Heart right ventricle (tissue), 16 donors: ENCODE measurements around the gene MED14. TPM values are rescaled to one million over a fixed set of nuclear protein-coding genes. Genes with fewer than 3 reads are reported as not detected.

Experiments
- ATAC-seq, 8 donors: fragments of 200-7000 bp; cut with Tn5 transposase; one replicate each; pipeline ENCODE4 v1.9.1; 2020; ENCODE audit warnings: mild to moderate bottlenecking in 8 of 8, moderate library complexity in 8 of 8, moderate number of reproducible peaks in 1 of 8
- DNase-seq, 2 donors: peaks; one replicate each; pipeline ENCODE4 v3.0.0-alpha.2; 2020
- H3K27ac ChIP-seq, 10 donors: fragments of 200-600 bp; sonication (generic) in 2 of 10; one replicate each; pipeline versions ENCODE4 v1.5.0 to v1.8.0; 2020 to 2022; ENCODE audit warnings: mild to moderate bottlenecking in 3 of 10
- H3K27me3 ChIP-seq, 7 donors: fragments of 200-600 bp; one replicate each; pipeline ENCODE4 v1.8.0; 2021 to 2022; ENCODE audit warnings: mild to moderate bottlenecking in 2 of 7
- H3K36me3 ChIP-seq, 9 donors: fragments of 200-600 bp; sonication (generic) in 1 of 9; one replicate each; pipeline versions ENCODE4 v1.5.0 to v1.8.0; 2020 to 2022; ENCODE audit warnings: mild to moderate bottlenecking in 2 of 9
- H3K4me1 ChIP-seq, 9 donors: fragments of 200-600 bp; sonication (generic) in 1 of 9; one replicate each; pipeline versions ENCODE4 v1.5.0 to v1.8.0; 2020 to 2022; ENCODE audit warnings: mild to moderate bottlenecking in 4 of 9
- H3K4me3 ChIP-seq, 10 donors: fragments of 200-600 bp; sonication (generic) in 2 of 10; one replicate each; pipeline versions ENCODE4 v1.5.0 to v1.8.0; 2020 to 2022; ENCODE audit warnings: mild to moderate bottlenecking in 7 of 10, moderate library complexity in 2 of 10
- H3K9me3 ChIP-seq, 11 donors: fragments of 200-600 bp in 10 of 11; sonication (generic) in 2 of 11; one replicate each; pipeline versions ENCODE4 v1.5.0 to v1.8.0; 2013 to 2022; ENCODE audit warnings: mild to moderate bottlenecking in 2 of 11, control low read depth in 1 of 11, moderate library complexity in 1 of 11
- WGBS, 2 donors: extraction: QIAGEN DNeasy Blood & Tissue Kit; methylation state at CpG; one replicate each; pipeline ENCODE4 v1.1.7; 2013; ENCODE audit warnings: inconsistent platforms in 1 of 2; 5-methylcytosine and 5-hydroxymethylcytosine counted together
- intact Hi-C, 10 donors: fragments of 100-400 bp; cut with DNase I; formaldehyde crosslinking; loops; one replicate each; pipeline versions ENCODE4 v1.11.1 to v1.14.2; 2022
- polyA plus RNA-seq, 2 donors: library from polyadenylated mRNA; stranded (reverse); fragments of 200-250 nt; gene quantifications; one replicate each; pipeline ENCODE4 v1.2.3, GENCODE V29; 2013
- total RNA-seq, 10 donors: library from RNA; stranded (reverse); fragmentation: NEBNext Ultra II Directional in 3 of 10; extraction: Animal tissue kit (Norgen Biotek cat#: 25700) in 3 of 10; gene quantifications; one replicate each; pipeline versions ENCODE4 v1.2.1 to v1.2.4, GENCODE V29; 2021 to 2023
- TF ChIP-seq, protein P1 (sequence below), 9 donors: fragments of 200-600 bp; sonication (generic) in 2 of 9; IDR thresholded peaks; one replicate each; pipeline versions ENCODE4 v1.5.0 to v1.8.0; 2021 to 2022; ENCODE audit warnings: antibody characterized with exemption in 9 of 9, mild to moderate bottlenecking in 5 of 9, moderate library complexity in 1 of 9
- donor health status: Arrhythmogenic right ventricular cardiomyopathy.
- donor health status: ischemic (EF 13 %, LVEDD 7.1; RV severe dilation, severe dysfunction).
- donor health status: healthy with polysubstance abuse.
- donor health status: DM: no; HTN: yes; CAD: no.
- donor health status: DM: no; HTN: no; CAD: no.
- donor health status: ischemic (EF 25% LVEDD 6.9; RV normal size, moderate dysfunction).
- donor health status: ischemic (EF 25% LVEDD 5.7; RV mildly dilated, moderate dysfunction).
- donor health status: healthy.
- donor health status: DM: yes; HTN: yes; CAD: no.
- donor health status: Ischemic cardiomyopathy.
- donor health status: ischemic (EF 35%, LVEDD 5.7; RV mildly dilated, moderate dysfunction).
- donor health status: nonischemic (EF 11% LVEDD 7.7; RV severe dilation, severe dysfunction).
- donor health status: DM: yes; HTN: yes; CAD: no.
- donor health status: PGD.
- donor health status: ischemic (EF 29% LVEDD 5.4; RV normal size, mild dysfunction).
- donor health status: nonischemic (EF 23%, LVEDD 6.1; RV moderate dilation, normal function).

MED14 gene
- total and polyA plus RNA-seq, 12 donors: 7.1 to 44.9 (median 33.1) TPM

DNA sequence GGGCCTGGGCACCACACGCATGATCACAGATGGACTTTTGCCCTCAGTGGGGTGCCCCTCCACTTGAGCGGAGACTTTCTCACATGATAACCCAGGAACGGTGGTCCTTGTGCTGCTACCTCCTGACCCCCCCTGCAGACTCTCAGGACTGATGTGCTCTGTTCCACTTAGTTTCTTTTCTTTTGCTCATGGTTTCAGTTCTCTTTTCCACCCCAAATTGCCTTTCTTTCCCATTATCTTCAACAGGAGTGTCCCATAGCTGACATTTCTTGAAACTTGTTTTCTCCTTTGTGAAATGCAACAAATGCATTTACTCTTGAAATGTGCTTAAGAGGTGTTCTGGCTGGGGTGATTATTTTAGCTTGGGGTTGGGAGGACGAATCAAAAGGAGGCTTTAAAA is 103.1 kb downstream of the MED14 start:
- DNase-seq: no peak
- Histone ChIP-seq H3K36me3 (peaks cover 0 to 100% (median 7%) of the 10 kb centered on the region in 9 donors), H3K9me3 (no peaks in the 10 kb centered on the region), H3K27ac (no peak overlapping the region), H3K27me3 (peaks cover 0 to 35% (median 0%) of the 10 kb centered on the region in 7 donors), H3K4me1 (no peaks in the 10 kb centered on the region), H3K4me3 (no peak overlapping the region)
- intact Hi-C loops: no loop called here
- no peak for ATAC-seq
- 83 to 85% methylated on average over 4 of the region's 4 CpGs for WGBS, 2 donors
- TF ChIP-seq, protein P1, sequence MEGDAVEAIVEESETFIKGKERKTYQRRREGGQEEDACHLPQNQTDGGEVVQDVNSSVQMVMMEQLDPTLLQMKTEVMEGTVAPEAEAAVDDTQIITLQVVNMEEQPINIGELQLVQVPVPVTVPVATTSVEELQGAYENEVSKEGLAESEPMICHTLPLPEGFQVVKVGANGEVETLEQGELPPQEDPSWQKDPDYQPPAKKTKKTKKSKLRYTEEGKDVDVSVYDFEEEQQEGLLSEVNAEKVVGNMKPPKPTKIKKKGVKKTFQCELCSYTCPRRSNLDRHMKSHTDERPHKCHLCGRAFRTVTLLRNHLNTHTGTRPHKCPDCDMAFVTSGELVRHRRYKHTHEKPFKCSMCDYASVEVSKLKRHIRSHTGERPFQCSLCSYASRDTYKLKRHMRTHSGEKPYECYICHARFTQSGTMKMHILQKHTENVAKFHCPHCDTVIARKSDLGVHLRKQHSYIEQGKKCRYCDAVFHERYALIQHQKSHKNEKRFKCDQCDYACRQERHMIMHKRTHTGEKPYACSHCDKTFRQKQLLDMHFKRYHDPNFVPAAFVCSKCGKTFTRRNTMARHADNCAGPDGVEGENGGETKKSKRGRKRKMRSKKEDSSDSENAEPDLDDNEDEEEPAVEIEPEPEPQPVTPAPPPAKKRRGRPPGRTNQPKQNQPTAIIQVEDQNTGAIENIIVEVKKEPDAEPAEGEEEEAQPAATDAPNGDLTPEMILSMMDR (IDR thresholded peaks at IDR 0.05): no peak

DNA sequence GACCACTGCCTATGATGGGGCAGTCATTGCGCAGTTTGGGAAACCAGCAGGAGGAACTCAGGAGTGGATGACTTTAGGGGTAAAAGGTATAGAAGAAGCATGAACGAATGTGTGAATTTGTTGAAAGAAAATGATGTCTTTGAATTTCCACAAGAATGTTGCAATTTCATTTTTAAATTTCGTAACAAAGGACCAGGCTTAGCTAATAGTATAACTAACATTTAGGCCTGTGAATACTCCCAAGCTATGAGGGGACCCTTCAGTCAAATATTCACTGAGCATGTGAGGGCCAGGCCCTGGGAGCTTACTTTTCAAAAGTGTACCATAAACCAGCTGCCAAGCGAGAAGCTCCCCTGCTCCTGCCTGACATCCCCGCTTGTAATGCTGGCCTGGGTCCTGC is 106.8 kb downstream of the MED14 start:
- intact Hi-C loops: no loop called here
- TF ChIP-seq, protein P1 (IDR thresholded peaks at IDR 0.05): no peak
- 88 to 91% methylated on average over 5 of the region's 5 CpGs for WGBS, 2 donors
- no peak for ATAC-seq
- no peak for DNase-seq
- Histone ChIP-seq H3K4me3 (no peak overlapping the region), H3K4me1 (no peaks in the 10 kb centered on the region), H3K36me3 (peaks cover 0 to 75% (median 7%) of the 10 kb centered on the region in 9 donors), H3K9me3 (peaks cover 0 to 5% (median 0%) of the 10 kb centered on the region in 11 donors), H3K27me3 (peaks cover 0 to 31% (median 0%) of the 10 kb centered on the region in 7 donors), H3K27ac (no peak overlapping the region)

DNA sequence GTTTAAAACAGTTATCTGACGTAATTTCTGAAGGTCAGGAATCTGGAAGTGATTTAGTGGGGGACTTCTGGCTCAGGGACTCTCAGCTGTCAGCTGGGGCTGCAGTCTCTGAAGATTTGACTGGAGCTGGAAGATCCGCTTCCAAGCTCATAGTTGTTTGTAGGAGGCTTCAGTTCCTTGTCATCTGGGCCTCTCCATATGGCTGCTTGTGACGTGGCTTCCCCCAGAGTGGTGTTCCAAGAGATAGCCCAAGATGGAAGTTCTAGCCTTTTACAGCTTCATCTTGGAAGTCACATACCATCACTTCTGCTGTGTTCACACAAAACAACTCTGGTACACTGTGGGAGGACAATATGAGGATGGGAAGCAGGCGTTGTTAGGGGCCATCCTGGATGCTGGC is 110.0 kb downstream of the MED14 start:
- Histone ChIP-seq H3K27ac (no peak overlapping the region), H3K9me3 (peaks cover 0 to 11% (median 0%) of the 10 kb centered on the region in 11 donors), H3K36me3 (peaks cover 0 to 42% (median 7%) of the 10 kb centered on the region in 9 donors), H3K4me3 (no peak overlapping the region), H3K4me1 (no peaks in the 10 kb centered on the region), H3K27me3 (peaks cover 0 to 36% (median 0%) of the 10 kb centered on the region in 7 donors)
- DNase-seq (no peak), ATAC-seq (no peak)
- WGBS, 2 donors: 71 to 74% methylated on average over 4 of the region's 4 CpGs
- TF ChIP-seq, protein P1 (IDR thresholded peaks at IDR 0.05): no peak
- intact Hi-C loops: loop anchor here in 1 of 10 donors (1.0 kb wide), 1 partner anchor 12 kb away; no protein-coding TSS in a partner anchor

DNA sequence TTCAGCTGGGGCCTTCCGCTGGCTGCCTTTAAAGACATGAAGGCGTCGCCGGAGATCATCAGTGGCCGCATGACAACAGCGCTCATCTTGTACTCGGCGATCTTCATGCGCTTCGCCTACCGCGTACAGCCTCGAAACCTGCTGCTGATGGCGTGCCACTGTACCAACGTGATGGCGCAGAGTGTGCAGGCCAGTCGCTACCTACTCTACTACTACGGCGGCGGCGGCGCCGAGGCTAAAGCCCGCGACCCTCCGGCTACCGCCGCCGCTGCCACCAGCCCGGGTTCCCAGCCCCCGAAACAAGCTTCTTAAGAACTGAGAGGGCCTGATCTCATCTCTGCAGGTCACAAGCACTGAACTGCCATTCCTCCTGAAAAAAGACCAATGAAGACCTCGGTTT is 111.7 kb downstream of the MED14 start:
- peaks cover 0 to 26% (median 0%) of the 10 kb centered on the region in 9 donors for H3K36me3 ChIP-seq
- intact Hi-C loops: no loop called here
- ATAC-seq (no peak), DNase-seq (no peak)
- TF ChIP-seq, protein P1 (IDR thresholded peaks at IDR 0.05): no peak
- H3K27me3 ChIP-seq: peaks cover 0 to 53% (median 0%) of the 10 kb centered on the region in 7 donors
- no peak overlapping the region for H3K4me3 ChIP-seq
- peaks cover 0 to 11% (median 0%) of the 10 kb centered on the region in 11 donors for H3K9me3 ChIP-seq
- 89 to 92% methylated on average over 30 to 32 of the region's 32 CpGs for WGBS, 2 donors
- no peak overlapping the region for H3K27ac ChIP-seq
- no peaks in the 10 kb centered on the region for H3K4me1 ChIP-seq
